T-helper 1 cell treated with Interleukin-12 subunit alpha and Interleukin-12 subunit beta and Interleukin-4 antibody, amounts not matched to agents 30 ng/mL and 1 ng/mL, for 36 hours (primary cell): ENCODE measurements around the gene ITGB3BP. TPM values are rescaled to one million over a fixed set of nuclear protein-coding genes. Genes with fewer than 3 reads are reported as not detected.
"Not testable (repeated sequence)": the region's sequence is repeated elsewhere in the genome, so short reads cannot be mapped to it uniquely, and the experiment has no call there.

ENCODE experiments used
- intact Hi-C: fragments of 100-400 bp; cut with micrococcal nuclease; formaldehyde crosslinking; loops from one replicate; pipeline ENCODE4 v1.15.1; 2024
- total RNA-seq: library from RNA; stranded (reverse); gene quantifications from 2 replicates; pipeline ENCODE4 v1.2.3, GENCODE V29; 2022

The ITGB3BP gene
- total RNA-seq, 1 donor from 2014 or later: 38.4 TPM

DNA sequence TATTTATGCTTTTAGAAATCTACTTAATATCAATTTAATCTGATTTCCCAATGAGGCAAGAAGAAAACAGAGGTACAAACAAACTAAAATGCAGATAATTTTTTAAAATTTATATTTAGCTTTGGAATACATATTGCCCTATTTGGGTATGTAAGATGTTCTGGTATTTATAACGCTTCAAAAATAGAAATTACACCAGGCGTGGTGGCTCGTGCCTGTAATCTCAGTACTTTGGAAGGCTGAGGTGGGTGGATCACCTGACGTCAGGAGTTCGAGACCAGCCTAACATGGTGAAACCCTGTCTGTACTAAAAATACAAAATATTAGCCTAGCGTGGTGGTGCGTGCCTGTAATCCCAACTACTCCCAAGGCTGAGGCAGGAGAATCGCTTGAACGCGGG lies 13.3 kb downstream of the ITGB3BP start:
- intact Hi-C loops: no loop called here

DNA sequence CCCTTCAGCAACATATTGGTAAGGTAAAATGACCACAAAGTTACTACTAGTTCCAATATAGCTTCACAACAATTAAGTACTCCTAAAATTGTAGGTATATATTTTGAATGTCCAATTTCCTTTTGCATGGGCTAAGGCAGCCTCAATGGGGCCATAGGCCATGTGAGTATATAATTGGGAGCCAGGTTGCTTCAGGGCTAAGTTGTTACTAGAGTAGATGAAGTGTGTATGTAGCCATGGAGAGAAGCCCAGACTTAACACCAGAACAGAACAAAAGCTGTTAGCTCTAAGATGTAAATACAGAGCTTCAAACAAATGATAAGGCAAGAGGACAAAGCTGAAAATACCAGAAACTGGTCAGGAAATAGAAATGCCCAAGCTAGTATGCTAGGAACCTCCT lies 16.2 kb downstream of the ITGB3BP start:
- intact Hi-C loops: no loop called here

DNA sequence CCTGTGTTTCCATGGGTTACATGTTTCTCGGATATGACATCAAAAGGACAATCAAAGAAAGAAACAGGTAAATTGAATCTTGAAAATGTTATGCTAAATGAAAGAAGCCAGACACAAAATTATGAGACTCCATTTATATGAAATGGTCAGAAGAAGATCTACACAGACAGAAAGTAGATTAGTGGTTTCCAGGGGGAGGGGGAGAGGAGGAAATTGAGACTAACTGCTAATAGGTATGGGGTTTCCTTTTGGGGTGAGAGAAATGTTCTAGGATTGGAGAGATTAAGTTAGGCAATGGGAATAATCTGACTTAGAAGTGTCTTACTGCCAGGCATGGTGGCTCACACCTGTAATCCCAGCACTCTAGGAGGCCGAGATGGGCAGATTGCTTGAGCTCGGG lies 21.8 kb downstream of the ITGB3BP start:
- intact Hi-C loops: no loop called here

DNA sequence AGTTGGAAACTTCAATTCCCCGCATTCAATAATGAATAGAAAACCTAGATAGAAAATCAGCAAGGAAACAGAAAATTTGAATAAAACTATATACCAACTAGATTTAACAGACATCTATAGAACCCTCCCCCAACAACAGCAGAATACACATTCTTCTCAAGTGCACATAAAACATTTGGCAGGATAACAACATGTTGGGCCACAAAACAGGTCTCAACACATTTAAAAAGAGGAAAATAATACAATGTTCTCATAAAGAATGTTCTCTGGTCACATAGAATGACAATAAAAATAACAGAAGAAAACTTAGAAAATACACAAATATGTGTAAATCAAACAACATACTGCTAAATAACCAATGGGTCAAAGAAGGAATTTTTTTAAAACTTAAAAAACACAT lies 24.9 kb downstream of the ITGB3BP start:
- intact Hi-C loops: no loop called here

DNA sequence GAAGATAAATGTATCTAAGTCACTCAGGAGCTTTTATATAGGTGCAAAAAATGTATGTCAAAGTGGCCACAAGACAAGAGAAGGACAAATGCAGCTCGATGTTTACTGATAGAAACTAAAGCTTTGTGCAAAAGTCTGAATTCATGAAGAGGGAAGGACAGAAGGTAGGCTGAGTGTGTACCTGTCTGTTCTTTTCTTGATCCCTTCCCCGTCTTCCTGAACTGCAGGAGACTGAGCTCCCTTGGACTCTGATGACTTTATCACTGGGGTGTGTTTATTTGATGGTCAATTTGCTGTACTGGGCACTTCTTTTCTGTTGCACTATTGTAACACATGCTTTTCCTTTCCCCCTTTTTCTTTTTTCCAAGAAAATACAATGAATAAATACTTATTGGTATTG lies 25.4 kb downstream of the ITGB3BP start:
- intact Hi-C loops: no loop called here

DNA sequence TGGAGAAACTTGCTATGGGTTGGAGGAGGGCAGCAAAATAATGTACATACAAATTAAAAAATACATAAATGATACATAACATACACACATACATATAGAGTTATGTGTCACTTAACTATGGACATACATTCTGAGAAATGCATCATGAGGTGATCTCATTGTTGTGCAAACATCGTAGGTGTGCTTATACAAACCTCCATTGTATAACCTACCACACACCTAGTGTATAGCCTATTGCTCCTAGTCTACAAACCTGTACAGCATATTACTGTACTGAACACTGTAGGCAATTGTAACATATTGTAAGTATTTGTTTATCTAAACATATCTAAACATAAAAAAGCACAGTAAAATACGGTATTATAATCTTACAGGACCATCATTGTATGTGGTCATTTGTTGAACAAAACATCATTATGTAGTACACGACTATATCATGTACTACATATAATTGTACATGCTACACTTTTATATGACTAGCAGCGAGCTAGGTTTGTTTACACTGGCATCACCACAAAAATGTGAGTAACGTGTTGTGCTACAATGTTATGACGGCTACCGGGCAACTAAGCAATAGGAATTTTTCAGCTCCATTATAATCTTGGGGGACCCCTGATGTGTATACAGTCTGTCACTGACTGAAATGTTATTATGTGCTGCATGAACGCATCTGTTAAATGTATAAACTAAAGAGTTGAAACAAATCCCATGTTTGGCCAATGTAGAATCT lies 35.5 kb downstream of the ITGB3BP start:
- intact Hi-C loops: no loop called here

DNA sequence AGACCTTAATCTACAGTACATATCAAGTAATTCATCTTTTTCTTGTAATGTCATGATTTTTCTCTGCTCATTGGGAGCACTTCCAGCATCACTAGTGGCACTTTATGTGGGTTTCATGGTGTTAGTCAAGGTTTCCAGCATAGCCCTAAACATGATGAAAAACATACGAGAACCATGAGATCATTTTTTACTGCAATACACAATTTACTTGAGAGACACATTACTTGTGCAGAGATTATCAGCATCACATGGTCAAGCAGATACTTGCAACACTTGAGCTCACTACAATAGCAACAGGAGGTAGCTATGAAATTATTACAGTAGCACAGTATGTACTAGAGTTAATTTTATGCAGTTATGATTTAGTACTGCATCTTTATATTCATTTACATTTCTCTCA lies 36.4 kb downstream of the ITGB3BP start:
- intact Hi-C loops: no loop called here

DNA sequence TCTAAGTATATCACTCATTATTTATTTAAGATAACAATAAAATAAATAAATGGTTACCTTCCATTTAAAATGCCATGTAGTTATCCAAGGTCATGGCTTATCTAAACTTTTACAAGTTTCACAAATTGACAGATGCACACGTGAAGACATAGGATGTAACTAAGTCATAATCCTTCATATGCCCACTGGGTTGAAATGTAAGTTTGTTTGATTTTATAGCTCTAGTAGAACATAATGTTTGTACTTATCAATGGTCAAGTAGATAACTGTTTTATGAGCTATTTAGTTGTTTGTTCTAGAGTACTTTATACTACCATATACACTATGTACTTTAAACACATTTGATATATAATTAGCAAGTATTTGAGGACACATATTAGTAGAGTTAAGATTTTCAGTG lies 43.0 kb downstream of the ITGB3BP start:
- intact Hi-C loops: no loop called here

DNA sequence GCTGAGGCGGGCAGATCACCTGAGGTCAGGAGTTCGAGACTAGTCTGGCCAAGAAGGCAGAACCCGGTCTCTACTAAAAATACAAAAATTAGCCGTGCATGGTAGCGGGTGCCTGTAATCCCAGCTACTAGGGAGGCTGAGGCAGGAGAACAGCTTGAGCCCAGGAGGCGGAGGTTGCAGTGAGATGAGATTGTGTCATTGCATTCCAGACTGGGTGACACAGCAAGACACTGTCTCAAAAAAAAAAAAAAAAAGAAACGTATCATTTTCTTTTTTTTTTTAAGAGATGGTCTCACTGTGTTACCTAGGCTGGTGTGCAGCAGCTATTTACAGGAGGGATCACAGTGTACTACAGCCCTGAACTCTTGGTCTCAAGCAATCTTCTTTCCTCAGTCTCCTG lies 47.3 kb downstream of the ITGB3BP start:
- intact Hi-C loops: no loop called here

DNA sequence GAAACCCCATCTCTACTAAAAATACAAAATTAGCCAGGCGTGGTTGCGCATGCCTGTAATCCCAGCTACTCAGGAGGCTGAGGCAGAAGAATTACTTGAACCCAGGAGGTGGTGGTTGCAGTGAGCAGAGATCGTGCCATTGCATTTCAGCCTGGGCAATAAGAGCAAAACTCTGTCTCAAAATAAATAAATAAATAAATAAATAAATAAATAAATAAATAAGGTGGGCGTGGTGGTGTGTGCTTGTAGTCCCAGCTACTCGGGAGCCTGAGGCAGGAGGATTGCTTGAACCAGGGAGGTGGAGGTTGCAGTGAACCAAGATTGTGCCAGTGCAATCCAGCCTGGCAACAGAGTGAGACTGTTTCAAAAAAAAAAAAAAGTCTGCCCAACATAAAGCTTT lies 54.3 kb downstream of the ITGB3BP start:
- intact Hi-C loops: not testable (repeated sequence)

DNA sequence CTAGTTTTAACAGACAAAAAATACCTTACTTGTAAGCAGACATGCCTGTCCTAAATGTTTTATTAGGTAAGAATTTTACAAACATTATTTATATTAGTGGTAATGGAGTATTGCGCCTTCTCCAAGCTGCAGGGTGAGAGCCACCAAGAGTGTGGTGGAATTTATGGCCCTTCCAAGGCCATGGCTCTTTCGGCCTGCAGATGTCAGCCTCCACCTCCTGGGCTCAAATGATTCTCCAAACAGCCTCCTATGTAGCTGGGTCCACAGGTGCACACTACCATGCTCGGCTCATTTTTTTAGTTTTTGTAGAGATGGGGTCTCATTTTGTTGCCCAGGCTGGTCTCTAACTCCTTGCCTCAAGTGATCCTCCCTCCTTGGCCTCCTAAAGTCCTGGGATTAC lies 56.3 kb downstream of the ITGB3BP start:
- intact Hi-C loops: no loop called here

DNA sequence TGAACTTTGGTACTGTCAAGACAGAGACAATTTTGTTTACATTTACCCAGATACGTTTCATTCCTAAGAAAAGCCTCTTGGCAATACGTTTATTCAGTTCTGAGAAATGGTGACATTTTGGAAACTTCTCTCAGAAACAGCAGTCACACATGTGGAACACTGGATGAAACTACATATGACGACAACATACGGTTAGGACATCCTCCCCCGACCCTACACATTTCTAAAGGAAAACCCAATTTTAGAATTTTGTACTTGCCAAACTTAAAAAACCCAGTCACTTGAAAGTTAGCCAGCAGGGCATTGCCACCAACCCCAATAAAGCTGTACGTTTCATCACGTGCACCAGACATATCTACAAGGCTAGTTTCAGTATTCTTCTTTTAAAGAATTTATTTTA lies 56.8 kb downstream of the ITGB3BP start:
- intact Hi-C loops: no loop called here

DNA sequence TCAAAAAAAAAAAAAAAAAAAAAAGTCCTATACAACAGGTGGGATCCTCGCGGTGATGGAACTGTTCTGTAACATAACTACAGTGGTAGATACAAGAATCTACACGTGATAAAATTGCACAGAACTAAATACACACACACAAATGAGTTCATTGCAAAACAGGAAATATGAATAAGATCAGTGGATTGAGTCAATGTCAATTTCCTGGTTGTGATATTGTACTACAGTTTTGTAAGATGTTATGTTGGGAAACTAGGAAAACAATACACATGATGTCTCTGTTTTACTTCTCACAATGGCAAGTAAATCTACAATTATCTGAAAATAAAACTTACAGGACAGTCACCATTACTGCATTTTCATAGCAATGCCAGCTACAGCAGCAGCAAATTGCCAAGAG lies 59.8 kb downstream of the ITGB3BP start:
- intact Hi-C loops: no loop called here

DNA sequence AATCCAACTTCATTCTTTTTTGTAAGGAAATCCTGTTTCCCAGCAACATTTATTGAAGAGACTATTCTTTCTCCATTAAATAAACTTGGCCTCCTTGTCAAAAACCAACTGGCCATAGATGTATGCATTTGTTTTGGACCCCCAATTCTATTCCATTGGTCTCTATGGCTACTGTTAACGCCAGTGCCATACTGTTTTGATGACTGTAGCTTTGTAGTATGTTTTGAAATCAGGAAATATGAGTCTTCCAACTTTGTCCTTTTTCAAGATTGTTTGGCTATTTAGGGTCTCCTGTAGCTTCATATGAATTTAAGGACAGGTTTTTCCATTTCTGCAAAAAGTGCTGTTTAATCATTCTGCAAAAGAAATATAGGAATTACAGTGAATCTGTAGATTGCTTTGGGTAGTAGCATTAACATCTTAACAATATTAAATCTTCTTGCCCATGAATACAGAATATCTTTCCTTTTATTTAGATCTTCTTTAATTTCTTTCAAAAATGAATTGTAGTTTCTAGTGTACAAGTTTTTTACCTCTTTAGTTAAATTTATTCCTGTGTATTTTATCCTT lies 61.3 kb downstream of the ITGB3BP start:
- intact Hi-C loops: no loop called here

DNA sequence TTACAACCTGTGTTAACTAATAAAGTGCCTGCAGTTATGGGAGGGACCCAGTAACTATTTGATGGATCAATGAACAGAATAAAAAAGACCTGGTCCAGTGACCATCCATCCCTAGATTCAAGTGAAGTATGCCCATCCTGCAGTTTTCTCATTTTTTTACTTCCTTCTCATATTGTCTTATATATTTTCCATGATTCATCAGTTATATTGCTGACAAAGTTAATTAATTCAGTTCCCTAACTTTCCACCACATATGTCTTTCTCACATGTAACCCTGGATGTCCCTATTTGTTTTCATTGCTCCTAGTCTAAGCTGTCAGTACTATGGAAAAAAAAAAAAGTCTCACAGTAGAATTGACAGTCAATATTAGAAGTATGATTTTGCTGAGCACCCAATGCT lies 64.3 kb downstream of the ITGB3BP start:
- intact Hi-C loops: no loop called here

DNA sequence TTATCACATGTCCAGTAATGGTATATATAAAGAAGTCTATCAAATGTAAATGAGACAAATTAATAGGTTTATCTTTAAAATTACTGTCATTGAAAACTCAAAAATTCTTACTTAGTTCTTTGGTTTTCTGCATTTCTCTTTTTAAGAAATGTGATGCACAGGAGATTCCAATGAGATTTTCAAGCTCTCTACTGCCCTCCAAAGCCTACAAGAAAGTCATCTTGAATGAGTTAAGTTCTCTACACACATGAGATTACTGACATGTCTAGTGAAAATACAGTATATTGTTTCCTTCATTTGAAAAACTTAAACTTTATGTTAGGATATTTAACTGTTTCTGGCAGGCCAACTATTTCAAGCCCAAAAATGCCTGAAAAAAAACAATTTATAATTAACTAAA lies 68.8 kb downstream of the ITGB3BP start:
- intact Hi-C loops: no loop called here

DNA sequence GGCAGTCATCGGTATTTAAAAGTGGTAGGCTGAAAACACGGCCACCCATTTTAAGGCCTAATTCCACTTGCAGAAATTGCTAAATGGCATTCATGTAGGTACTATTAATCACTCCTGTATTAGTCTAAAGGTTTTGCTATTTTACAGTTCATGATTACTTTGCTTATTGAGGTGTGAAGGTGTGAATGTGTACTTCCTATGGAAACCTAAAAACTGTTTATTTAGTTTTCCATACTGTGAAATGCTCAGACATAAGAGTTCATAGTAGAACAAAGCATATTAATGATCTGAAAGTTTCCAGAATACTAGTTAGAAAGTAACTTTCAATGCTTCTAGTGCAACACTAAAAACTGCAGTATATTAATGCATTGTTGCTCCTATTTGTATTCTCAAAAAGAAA lies 69.8 kb downstream of the ITGB3BP start:
- intact Hi-C loops: no loop called here

DNA sequence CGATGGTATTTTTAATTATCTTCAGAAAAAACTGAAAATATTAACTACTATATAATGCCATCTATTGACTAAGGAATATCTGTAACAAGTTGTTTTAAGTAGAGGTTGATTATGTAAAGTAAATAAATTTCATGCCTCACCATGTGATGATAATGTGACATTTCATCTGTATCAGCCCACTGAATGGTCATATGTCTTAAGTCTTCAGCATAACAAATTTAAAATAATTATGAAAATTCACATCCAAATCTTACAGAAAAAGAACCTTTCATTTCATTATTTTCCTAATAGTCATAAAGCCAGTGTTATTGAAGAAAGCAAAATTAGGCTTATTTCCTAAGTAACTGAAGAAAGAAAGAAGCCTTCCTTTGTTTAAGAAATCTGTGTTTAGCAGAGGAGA lies 72.6 kb downstream of the ITGB3BP start:
- intact Hi-C loops: no loop called here

DNA sequence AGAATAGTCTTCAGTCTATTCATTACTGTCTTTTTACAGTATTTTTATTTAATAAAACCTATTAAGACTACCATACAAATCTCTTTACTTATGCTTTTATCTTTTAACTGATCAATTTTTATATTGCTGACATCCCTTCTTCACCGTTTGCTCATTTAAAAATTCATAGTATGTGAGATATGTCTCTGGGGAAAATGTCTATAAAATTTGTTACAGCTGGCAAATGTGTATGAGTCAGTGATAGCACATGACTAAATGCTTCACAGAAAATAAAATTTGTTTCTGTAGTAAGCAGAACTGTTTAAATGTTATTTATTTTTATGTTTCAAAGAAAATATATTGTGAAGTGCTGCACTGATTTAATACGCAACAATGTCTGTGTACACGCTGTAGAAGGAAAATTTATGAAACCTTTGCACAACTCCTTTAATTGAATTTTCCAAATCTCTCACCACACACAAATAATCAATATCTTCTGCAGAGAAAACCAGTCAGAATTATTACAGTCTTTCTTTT lies 74.2 kb downstream of the ITGB3BP start:
- intact Hi-C loops: no loop called here

DNA sequence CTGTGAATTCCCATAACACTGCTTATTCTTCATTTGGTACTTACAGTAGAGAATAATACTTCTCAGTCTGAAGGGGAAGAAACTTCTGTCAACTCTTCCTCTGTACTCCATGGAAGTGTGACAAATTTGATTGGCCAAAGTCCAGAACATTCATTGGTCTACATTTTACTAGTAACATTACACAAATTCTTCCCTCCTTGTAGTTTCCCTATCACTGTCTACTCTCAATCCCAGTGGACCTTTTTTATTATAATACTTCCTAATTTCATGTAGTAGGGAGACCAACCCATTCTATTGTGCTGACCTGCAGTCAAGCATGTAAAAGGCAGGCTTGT lies 80.9 kb downstream of the ITGB3BP start:
- intact Hi-C loops: no loop called here

DNA sequence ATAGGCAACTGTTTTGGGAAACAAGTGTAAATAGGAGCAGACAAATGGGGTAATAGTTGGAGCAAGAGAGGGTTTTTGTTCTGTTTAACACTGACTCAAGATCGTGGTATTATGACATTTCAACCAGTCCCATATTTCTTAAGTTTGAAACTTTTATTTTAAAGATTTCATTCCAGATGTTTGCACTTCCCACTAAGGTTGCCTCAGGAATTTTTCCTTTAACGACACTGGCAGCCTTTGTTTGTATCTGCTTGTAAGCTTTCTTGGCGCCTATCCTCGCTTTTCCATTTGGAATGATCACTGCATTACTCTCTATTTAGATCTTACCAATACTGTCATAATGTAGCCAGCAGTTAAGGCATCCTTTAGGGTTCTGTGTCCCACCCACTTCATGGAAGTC lies 87.9 kb downstream of the ITGB3BP start:
- intact Hi-C loops: no loop called here

DNA sequence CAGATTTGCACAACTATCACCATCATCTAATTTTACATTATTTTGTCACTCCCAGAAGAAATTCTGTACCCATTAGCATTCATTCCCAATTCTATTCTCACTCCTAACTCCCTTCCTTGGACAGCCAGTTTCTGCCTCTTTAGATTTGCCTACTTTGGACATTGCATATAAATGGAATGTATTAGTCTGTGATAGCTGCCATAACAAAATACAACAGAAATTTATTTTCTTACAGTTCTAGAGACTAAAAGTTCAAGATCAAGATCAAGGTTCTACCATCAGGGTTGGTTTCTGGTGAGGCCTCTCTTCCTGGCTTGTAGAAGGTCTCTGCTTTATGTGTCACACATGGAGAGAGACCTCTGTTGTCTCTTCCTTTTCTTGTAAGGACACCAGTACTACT lies 93.7 kb downstream of the ITGB3BP start:
- intact Hi-C loops: no loop called here

DNA sequence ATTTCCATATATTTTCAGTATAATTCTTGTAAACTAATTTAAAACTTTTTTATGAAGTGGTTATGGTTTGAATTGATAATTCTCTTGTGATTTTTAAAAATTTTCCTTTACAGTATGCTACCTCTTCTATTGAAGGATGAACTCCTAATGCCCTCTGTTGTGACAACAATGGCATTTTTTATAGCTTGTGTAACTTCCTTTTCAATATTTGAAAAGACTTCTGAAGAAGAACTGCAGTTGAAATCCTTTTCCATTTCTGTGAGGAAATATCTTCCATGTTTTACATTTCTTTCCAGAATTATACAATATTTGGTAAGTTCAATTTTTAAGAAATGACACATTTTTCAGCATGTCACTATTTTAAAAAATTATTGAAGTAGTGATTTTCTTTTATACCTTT lies 94.2 kb downstream of the ITGB3BP start:
- intact Hi-C loops: no loop called here
